ENCODE results near the gene APH1B.
"Not testable (repeated sequence)": the region's sequence is repeated elsewhere in the genome, so short reads cannot be mapped to it uniquely, and the experiment has no call there.

The APH1B gene

DNA sequence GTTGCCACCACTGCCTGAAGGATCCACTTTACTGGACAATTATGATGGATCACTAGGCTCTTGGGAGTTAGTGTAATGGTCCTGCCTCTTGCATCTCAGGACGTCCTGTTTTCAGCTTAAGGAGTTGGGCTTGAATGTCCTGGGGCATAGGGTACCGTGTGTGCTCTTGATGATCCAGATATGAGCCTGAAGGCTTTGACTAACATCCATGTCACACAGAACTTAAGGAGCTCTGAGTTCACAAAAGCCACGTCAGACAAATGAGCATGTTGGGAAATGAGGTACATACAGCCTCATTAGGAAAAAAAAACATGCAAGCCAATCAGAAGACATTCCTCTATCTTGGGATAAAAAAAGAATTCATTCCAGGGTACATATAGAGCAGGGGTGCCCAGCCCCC lies 63.5 kb downstream of the APH1B start:
- Histone ChIP-seq H4K20me1 (ENCODE audit: insufficient read depth, low read length) (no peaks in the 10 kb centered on the region), H3K4me3 (ENCODE audit: low read length) (no peak overlapping the region), H3K9me3 (ENCODE audit: insufficient read depth, low read length) (no peaks in the 10 kb centered on the region), H3K9ac (ENCODE audit: low read length) (no peak overlapping the region), H3K79me2 (ENCODE audit: low read length) (no peaks in the 10 kb centered on the region), H3K27me3 (ENCODE audit: low read depth, low read length) (peaks cover 35% of the 10 kb centered on the region), H3K4me2 (ENCODE audit: low read length) (no peak overlapping the region), H3K4me1 (ENCODE audit: low read length) (peaks cover 11% of the 10 kb centered on the region), H3K36me3 (replicated peaks; ENCODE audit: low read depth, low read length) (no peaks in the 10 kb centered on the region), H3K27ac (ENCODE audit: low read length) (no peak overlapping the region), H2AFZ (ENCODE audit: low read depth, low read length) (no peak overlapping the region)
- TF ChIP-seq, protein P1, sequence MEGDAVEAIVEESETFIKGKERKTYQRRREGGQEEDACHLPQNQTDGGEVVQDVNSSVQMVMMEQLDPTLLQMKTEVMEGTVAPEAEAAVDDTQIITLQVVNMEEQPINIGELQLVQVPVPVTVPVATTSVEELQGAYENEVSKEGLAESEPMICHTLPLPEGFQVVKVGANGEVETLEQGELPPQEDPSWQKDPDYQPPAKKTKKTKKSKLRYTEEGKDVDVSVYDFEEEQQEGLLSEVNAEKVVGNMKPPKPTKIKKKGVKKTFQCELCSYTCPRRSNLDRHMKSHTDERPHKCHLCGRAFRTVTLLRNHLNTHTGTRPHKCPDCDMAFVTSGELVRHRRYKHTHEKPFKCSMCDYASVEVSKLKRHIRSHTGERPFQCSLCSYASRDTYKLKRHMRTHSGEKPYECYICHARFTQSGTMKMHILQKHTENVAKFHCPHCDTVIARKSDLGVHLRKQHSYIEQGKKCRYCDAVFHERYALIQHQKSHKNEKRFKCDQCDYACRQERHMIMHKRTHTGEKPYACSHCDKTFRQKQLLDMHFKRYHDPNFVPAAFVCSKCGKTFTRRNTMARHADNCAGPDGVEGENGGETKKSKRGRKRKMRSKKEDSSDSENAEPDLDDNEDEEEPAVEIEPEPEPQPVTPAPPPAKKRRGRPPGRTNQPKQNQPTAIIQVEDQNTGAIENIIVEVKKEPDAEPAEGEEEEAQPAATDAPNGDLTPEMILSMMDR (IDR thresholded peaks at IDR 0.05; ENCODE audit: low read depth, low read length) = no peak
- TF ChIP-seq EZH2phosphoT487 (IDR thresholded peaks at IDR 0.05; ENCODE audit: low read depth) = no peak

DNA sequence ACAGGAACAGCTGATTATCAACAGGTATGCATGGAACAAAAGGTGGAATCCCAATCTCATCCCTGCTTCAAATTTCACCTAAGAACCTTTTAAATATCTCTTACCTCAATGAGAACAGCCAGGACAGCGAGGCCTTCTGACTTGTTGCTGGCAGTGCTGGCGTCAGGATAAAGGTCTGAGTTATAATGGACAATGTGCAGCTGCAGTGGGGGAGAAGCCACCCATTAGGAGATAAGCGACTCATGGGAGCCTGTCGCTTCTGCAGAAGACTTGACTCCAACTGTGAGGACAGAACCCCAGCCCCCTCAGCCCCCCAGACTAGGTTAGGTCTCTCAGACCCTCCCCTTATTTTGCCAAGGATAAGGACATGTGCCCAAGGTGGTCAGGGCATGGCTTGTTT lies 64.5 kb downstream of the APH1B start:
- no peak overlapping the region for H3K9ac ChIP-seq (ENCODE audit: low read length)
- H3K9me3 ChIP-seq (ENCODE audit: insufficient read depth, low read length) = no peaks in the 10 kb centered on the region
- H3K27ac ChIP-seq (ENCODE audit: low read length) = no peak overlapping the region
- TF ChIP-seq EZH2phosphoT487 (IDR thresholded peaks at IDR 0.05; ENCODE audit: low read depth) = no peak
- TF ChIP-seq, protein P1 (IDR thresholded peaks at IDR 0.05; ENCODE audit: low read depth, low read length) = no peak
- H3K4me2 ChIP-seq (ENCODE audit: low read length) = no peak overlapping the region
- H3K4me3 ChIP-seq (ENCODE audit: low read length) = no peak overlapping the region
- no peaks in the 10 kb centered on the region for H4K20me1 ChIP-seq (ENCODE audit: insufficient read depth, low read length)
- H3K27me3 ChIP-seq (ENCODE audit: low read depth, low read length) = peaks cover 35% of the 10 kb centered on the region
- H3K79me2 ChIP-seq (ENCODE audit: low read length) = no peaks in the 10 kb centered on the region
- peaks cover 11% of the 10 kb centered on the region for H3K4me1 ChIP-seq (ENCODE audit: low read length)
- H2AFZ ChIP-seq (ENCODE audit: low read depth, low read length) = no peak overlapping the region
- no peaks in the 10 kb centered on the region for H3K36me3 ChIP-seq (replicated peaks; ENCODE audit: low read depth, low read length)

- H3K79me2 ChIP-seq (ENCODE audit: low read length); H4K20me1 ChIP-seq (ENCODE audit: insufficient read depth, low read length); H3K9me3 ChIP-seq (ENCODE audit: insufficient read depth, low read length); H3K9ac ChIP-seq (ENCODE audit: low read length); H3K4me3 ChIP-seq (ENCODE audit: low read length); H3K27ac ChIP-seq (ENCODE audit: low read length); H2AFZ ChIP-seq (ENCODE audit: low read depth, low read length); H3K36me3 ChIP-seq (replicated peaks; ENCODE audit: low read depth, low read length): not testable (repeated sequence)
- H3K4me2 ChIP-seq (ENCODE audit: low read length) = peak overlapping the region; percentile 42
- peaks cover 11% of the 10 kb centered on the region for H3K4me1 ChIP-seq (ENCODE audit: low read length)
- H3K27me3 ChIP-seq (ENCODE audit: low read depth, low read length) = peaks cover 35% of the 10 kb centered on the region
These were observed 65.7 kb downstream of the APH1B start for GRCh38 chr15:63342996-63343562.

- TF ChIP-seq, protein P1 (IDR thresholded peaks at IDR 0.05; ENCODE audit: low read depth, low read length) = no peak
- Histone ChIP-seq H3K36me3 (replicated peaks; ENCODE audit: low read depth, low read length) (no peaks in the 10 kb centered on the region), H3K27me3 (ENCODE audit: low read depth, low read length) (peaks cover 28% of the 10 kb centered on the region), H3K4me3 (ENCODE audit: low read length) (no peak overlapping the region), H3K27ac (ENCODE audit: low read length) (no peak overlapping the region), H3K4me1 (ENCODE audit: low read length) (peaks cover 11% of the 10 kb centered on the region), H4K20me1 (ENCODE audit: insufficient read depth, low read length) (no peaks in the 10 kb centered on the region), H3K9ac (ENCODE audit: low read length) (no peak overlapping the region), H3K79me2 (ENCODE audit: low read length) (no peaks in the 10 kb centered on the region), H2AFZ (ENCODE audit: low read depth, low read length) (no peak overlapping the region), H3K9me3 (ENCODE audit: insufficient read depth, low read length) (no peaks in the 10 kb centered on the region), H3K4me2 (ENCODE audit: low read length) (no peak overlapping the region)
These were observed 67.5 kb downstream of the APH1B start for GRCh38 chr15:63344731-63345390.

Data from OCI-LY3 (cell line).